Fibroblast of lung (primary cell): ENCODE data around the gene MORN1.

ENCODE experiments used
- CTCF ChIP-seq, 2 donors: IDR thresholded peaks in 1 of 2; conservative IDR thresholded peaks in 1 of 2; 1 replicate in 1 of 2; 2 replicates in 1 of 2; pipeline ENCODE4 v1.5.1; 2011 to 2012; ENCODE audit warnings: low read length in 2 of 2, control low read depth in 1 of 2, inconsistent platforms in 1 of 2, low read depth in 1 of 2, mild to moderate bottlenecking in 1 of 2
- EZH2 ChIP-seq: IDR thresholded peaks from 2 replicates; pipeline ENCODE4 v1.5.1; 2012; ENCODE audit warnings: low read length, control low read depth, mild to moderate bottlenecking; ENCODE audit errors: missing control alignments

- TF ChIP-seq CTCF (conservative IDR thresholded peaks at IDR 0.05 in 1 of 2, IDR thresholded peaks at IDR 0.05 in 1 of 2; ENCODE audit: low read depth in 1 of 2, low read length in 2 of 2) (no peak), EZH2 (no peak)
Observed at GRCh38 chr1:2315674-2316450, 75.5 kb downstream of the MORN1 start.
